Liver (tissue), 9 donors: ENCODE data around the gene ELOVL3. TPM values are rescaled to one million over a fixed set of nuclear protein-coding genes. Genes with fewer than 3 reads are reported as not detected.

ENCODE experiments used
- DNase-seq: peaks from one replicate; pipeline ENCODE4 v3.0.0-alpha.2; 2017; ENCODE audit warnings: low spot score
- H3K27ac ChIP-seq, 2 donors: one replicate each; pipeline ENCODE4 v1.7.0; 2013; ENCODE audit warnings: inconsistent platforms in 2 of 2, low read length in 2 of 2, control low read depth in 1 of 2, low read depth in 1 of 2, mild to moderate bottlenecking in 1 of 2
- H3K27me3 ChIP-seq, 4 donors: one replicate each; pipeline versions ENCODE4 v1.6.1 to v1.7.0; 2013; ENCODE audit warnings: low read length in 3 of 4, inconsistent platforms in 1 of 4, mild to moderate bottlenecking in 1 of 4, moderate library complexity in 1 of 4; ENCODE audit not compliant: control insufficient read depth in 4 of 4, insufficient read depth in 4 of 4
- H3K36me3 ChIP-seq, 4 donors: one replicate each; pipeline versions ENCODE4 v1.6.1 to v1.7.0; 2013; ENCODE audit warnings: low read length in 3 of 4, mild to moderate bottlenecking in 3 of 4, low read depth in 1 of 4, moderate library complexity in 1 of 4; ENCODE audit not compliant: control insufficient read depth in 4 of 4, insufficient read depth in 3 of 4
- H3K4me1 ChIP-seq, 4 donors: one replicate each; pipeline versions ENCODE4 v1.6.1 to v1.7.0; 2013; ENCODE audit warnings: low read length in 3 of 4, mild to moderate bottlenecking in 3 of 4, moderate library complexity in 1 of 4; ENCODE audit not compliant: control insufficient read depth in 4 of 4, insufficient read depth in 4 of 4
- H3K4me3 ChIP-seq, 3 donors: one replicate each; pipeline versions ENCODE4 v1.6.1 to v1.7.0; 2013; ENCODE audit warnings: low read length in 3 of 3, control low read depth in 1 of 3, low read depth in 1 of 3, mild to moderate bottlenecking in 1 of 3
- H3K9ac ChIP-seq, 2 donors: one replicate each; pipeline ENCODE4 v1.7.0; 2013; ENCODE audit warnings: low read length in 2 of 2, mild to moderate bottlenecking in 2 of 2, moderate library complexity in 2 of 2, control low read depth in 1 of 2, low read depth in 1 of 2
- H3K9me3 ChIP-seq, 4 donors: one replicate each; pipeline versions ENCODE4 v1.6.1 to v1.7.0; 2013; ENCODE audit warnings: low read length in 3 of 4; ENCODE audit not compliant: control insufficient read depth in 4 of 4
- EGR1 ChIP-seq, 2 donors: IDR thresholded peaks; 2 replicates each; pipeline ENCODE4 v1.6.1; 2016 to 2018; ENCODE audit warnings: antibody characterized with exemption in 2 of 2, low read depth in 2 of 2
- GABPA ChIP-seq, 2 donors: IDR thresholded peaks in 1 of 2; conservative IDR thresholded peaks in 1 of 2; 2 replicates each; pipeline ENCODE4 v1.6.1; 2016; ENCODE audit warnings: antibody characterized with exemption in 2 of 2, mild to moderate bottlenecking in 1 of 2, moderate library complexity in 1 of 2
- HNF4A ChIP-seq, 2 donors: conservative IDR thresholded peaks; 2 replicates each; pipeline ENCODE4 v1.6.1; 2016; ENCODE audit warnings: antibody characterized with exemption in 2 of 2, mild to moderate bottlenecking in 2 of 2
- HNF4G ChIP-seq: IDR thresholded peaks from 2 replicates; pipeline ENCODE4 v1.6.1; 2016; ENCODE audit warnings: antibody characterized with exemption
- JUND ChIP-seq, 2 donors: IDR thresholded peaks; 2 replicates each; pipeline ENCODE4 v1.6.1; 2016; ENCODE audit warnings: antibody characterized with exemption in 2 of 2
- NR2F2 ChIP-seq: IDR thresholded peaks from 2 replicates; pipeline ENCODE4 v1.6.1; 2016; ENCODE audit warnings: antibody characterized with exemption
- RAD21 ChIP-seq, 2 donors: IDR thresholded peaks; 2 replicates each; pipeline ENCODE4 v1.6.1; 2016; ENCODE audit warnings: antibody characterized with exemption in 2 of 2, mild to moderate bottlenecking in 2 of 2
- RXRA ChIP-seq, 2 donors: IDR thresholded peaks; 2 replicates each; pipeline ENCODE4 v1.6.1; 2017 to 2018; ENCODE audit warnings: antibody characterized with exemption in 2 of 2, mild to moderate bottlenecking in 1 of 2
- YY1 ChIP-seq: IDR thresholded peaks from 2 replicates; pipeline ENCODE4 v1.6.1; 2016; ENCODE audit warnings: antibody characterized with exemption, mild to moderate bottlenecking
- WGBS: extraction: QIAGEN DNeasy Blood & Tissue Kit; methylation state at CpG from one replicate; pipeline ENCODE4 v1.1.7; 2013; 5-methylcytosine and 5-hydroxymethylcytosine counted together
- polyA plus RNA-seq, 2 donors: library from polyadenylated mRNA; stranded (reverse) in 1 of 2; unstranded in 1 of 2; fragments of 200-250 nt in 1 of 2; fragments of >200 nt in 1 of 2; fragmentation: Nextera tagmentation in 1 of 2; extraction: Ambion mirVana in 1 of 2; gene quantifications; one replicate each; pipeline versions ENCODE4 v1.2.1 to v1.2.3, GENCODE V29; 2013 to 2015
- total RNA-seq, 2 donors: library from RNA; depleted of rRNA; stranded (reverse); fragments of >200 nt; gene quantifications; one replicate each; pipeline ENCODE4 v1.2.3, GENCODE V29; 2014
- TF ChIP-seq, protein P1 (sequence below): IDR thresholded peaks from 2 replicates; pipeline ENCODE4 v1.6.1; 2016; ENCODE audit warnings: antibody characterized with exemption
- TF ChIP-seq, protein P2 (sequence below): IDR thresholded peaks from 2 replicates; pipeline ENCODE4 v1.6.1; 2016; ENCODE audit warnings: antibody characterized with exemption, mild to moderate bottlenecking
- TF ChIP-seq, protein P3 (sequence below): IDR thresholded peaks from 2 replicates; pipeline ENCODE4 v1.6.1; 2016; ENCODE audit warnings: antibody characterized with exemption
- donor health status: healthy.
- donor health status: healthy.
- donor health status: healthy.
- donor health status: healthy.
- donor health status: healthy.

Gene ELOVL3
- total and polyA plus RNA-seq, 4 donors = 0.42 TPM; not detected in 3

DNA sequence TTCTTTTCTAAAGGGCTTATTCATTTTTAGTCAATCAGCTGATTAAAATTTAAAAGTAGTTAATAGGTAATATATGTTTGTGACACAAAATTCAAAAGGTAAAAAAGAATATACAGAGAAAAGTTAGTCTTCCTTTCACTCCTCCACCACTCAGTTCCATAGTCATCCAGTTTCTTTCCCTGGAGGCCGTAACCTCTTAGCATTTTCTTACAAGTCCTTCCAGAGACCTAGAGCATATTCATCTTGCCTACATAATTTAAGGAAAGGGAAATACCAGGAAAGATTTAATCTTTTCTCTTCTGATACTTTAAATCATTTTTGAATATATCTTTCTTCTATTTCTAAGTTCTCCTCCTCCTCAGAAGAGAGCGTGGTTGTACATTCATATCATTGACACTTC is 29.3 kb downstream of the ELOVL3 start:
- TF ChIP-seq GABPA (IDR thresholded peaks at IDR 0.05 in 1 of 2, conservative IDR thresholded peaks at IDR 0.05 in 1 of 2) (no peak), YY1 (no peak), RAD21 (IDR thresholded peaks at IDR 0.05) (no peak), NR2F2 (no peak), EGR1 (IDR thresholded peaks at IDR 0.05; ENCODE audit: low read depth in 2 of 2) (no peak), RXRA (IDR thresholded peaks at IDR 0.05) (no peak), JUND (IDR thresholded peaks at IDR 0.05) (no peak)
- TF ChIP-seq, protein P1, sequence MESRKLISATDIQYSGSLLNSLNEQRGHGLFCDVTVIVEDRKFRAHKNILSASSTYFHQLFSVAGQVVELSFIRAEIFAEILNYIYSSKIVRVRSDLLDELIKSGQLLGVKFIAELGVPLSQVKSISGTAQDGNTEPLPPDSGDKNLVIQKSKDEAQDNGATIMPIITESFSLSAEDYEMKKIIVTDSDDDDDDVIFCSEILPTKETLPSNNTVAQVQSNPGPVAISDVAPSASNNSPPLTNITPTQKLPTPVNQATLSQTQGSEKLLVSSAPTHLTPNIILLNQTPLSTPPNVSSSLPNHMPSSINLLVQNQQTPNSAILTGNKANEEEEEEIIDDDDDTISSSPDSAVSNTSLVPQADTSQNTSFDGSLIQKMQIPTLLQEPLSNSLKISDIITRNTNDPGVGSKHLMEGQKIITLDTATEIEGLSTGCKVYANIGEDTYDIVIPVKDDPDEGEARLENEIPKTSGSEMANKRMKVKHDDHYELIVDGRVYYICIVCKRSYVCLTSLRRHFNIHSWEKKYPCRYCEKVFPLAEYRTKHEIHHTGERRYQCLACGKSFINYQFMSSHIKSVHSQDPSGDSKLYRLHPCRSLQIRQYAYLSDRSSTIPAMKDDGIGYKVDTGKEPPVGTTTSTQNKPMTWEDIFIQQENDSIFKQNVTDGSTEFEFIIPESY = no peak
- TF ChIP-seq, protein P2, sequence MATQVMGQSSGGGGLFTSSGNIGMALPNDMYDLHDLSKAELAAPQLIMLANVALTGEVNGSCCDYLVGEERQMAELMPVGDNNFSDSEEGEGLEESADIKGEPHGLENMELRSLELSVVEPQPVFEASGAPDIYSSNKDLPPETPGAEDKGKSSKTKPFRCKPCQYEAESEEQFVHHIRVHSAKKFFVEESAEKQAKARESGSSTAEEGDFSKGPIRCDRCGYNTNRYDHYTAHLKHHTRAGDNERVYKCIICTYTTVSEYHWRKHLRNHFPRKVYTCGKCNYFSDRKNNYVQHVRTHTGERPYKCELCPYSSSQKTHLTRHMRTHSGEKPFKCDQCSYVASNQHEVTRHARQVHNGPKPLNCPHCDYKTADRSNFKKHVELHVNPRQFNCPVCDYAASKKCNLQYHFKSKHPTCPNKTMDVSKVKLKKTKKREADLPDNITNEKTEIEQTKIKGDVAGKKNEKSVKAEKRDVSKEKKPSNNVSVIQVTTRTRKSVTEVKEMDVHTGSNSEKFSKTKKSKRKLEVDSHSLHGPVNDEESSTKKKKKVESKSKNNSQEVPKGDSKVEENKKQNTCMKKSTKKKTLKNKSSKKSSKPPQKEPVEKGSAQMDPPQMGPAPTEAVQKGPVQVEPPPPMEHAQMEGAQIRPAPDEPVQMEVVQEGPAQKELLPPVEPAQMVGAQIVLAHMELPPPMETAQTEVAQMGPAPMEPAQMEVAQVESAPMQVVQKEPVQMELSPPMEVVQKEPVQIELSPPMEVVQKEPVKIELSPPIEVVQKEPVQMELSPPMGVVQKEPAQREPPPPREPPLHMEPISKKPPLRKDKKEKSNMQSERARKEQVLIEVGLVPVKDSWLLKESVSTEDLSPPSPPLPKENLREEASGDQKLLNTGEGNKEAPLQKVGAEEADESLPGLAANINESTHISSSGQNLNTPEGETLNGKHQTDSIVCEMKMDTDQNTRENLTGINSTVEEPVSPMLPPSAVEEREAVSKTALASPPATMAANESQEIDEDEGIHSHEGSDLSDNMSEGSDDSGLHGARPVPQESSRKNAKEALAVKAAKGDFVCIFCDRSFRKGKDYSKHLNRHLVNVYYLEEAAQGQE = no peak
- TF ChIP-seq, protein P3, sequence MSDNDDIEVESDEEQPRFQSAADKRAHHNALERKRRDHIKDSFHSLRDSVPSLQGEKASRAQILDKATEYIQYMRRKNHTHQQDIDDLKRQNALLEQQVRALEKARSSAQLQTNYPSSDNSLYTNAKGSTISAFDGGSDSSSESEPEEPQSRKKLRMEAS = no peak
- Histone ChIP-seq H3K27ac (no peak overlapping the region), H3K9ac (no peak overlapping the region), H3K4me3 (no peak overlapping the region), H3K36me3 (peaks cover 0 to 13% (median 6%) of the 10 kb centered on the region in 4 donors), H3K27me3 (no peaks in the 10 kb centered on the region), H3K4me1 (no peaks in the 10 kb centered on the region), H3K9me3 (no peaks in the 10 kb centered on the region)
- WGBS = 98% methylated on average over 2 of the region's 2 CpGs
- DNase-seq = no peak

DNA sequence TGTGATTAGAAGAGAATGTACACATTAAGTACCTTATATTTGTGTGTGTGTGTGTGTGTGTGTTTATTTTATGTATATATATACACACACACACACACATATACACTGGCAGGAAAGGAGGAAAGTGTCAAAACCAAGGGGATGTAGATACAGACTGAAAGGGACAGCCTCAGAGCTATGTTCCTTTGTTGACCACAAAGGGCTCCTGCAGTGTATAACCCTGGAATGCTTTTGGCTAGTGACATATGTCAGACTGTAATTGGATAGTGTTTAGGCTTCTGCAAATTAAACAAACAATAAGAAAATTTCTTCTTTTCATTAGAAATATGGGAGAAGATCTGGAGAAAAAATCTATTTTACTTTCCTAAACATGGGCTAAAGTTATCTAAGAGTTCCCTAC is 35.1 kb downstream of the ELOVL3 start:
- Histone ChIP-seq H3K27me3 (no peaks in the 10 kb centered on the region), H3K4me1 (peaks cover 0 to 5% (median 0%) of the 10 kb centered on the region in 4 donors), H3K36me3 (peaks cover 3 to 25% (median 16%) of the 10 kb centered on the region in 4 donors), H3K4me3 (no peak overlapping the region), H3K27ac (no peak overlapping the region), H3K9ac (no peak overlapping the region), H3K9me3 (no peaks in the 10 kb centered on the region)
- TF ChIP-seq HNF4G (no peak), RAD21 (IDR thresholded peaks at IDR 0.05) (no peak), RXRA (IDR thresholded peaks at IDR 0.05) (no peak), NR2F2 (no peak), HNF4A (conservative IDR thresholded peaks at IDR 0.05) (no peak), YY1 (no peak), JUND (IDR thresholded peaks at IDR 0.05) (no peak)
- TF ChIP-seq, protein P2 = no peak
- DNase-seq = no peak
